Transverse colon (tissue), 4 donors: Measurements from ENCODE around the gene SERP2. TPM values are rescaled to one million over a fixed set of nuclear protein-coding genes. Genes with fewer than 3 reads are reported as not detected.

Experiments used
- DNase-seq: peaks from one replicate; pipeline ENCODE4 v3.0.0-alpha.2; 2019
- H3K27ac ChIP-seq, 4 donors: fragments of 200-600 bp; sonication (generic); 2 replicates each; pipeline ENCODE4 v1.5.1; 2016 to 2018; ENCODE audit warnings: inconsistent platforms in 4 of 4
- H3K27me3 ChIP-seq: fragments of 200-600 bp; sonication (generic); 2 replicates; pipeline ENCODE4 v1.5.1; 2017; ENCODE audit warnings: inconsistent platforms
- H3K36me3 ChIP-seq, 4 donors: fragments of 200-600 bp; sonication (generic); 2 replicates each; pipeline ENCODE4 v1.5.1; 2017 to 2019; ENCODE audit warnings: inconsistent platforms in 4 of 4
- H3K4me1 ChIP-seq, 4 donors: fragments of 200-600 bp; sonication (generic); 2 replicates each; pipeline ENCODE4 v1.5.1; 2017 to 2020; ENCODE audit warnings: inconsistent platforms in 4 of 4
- H3K4me3 ChIP-seq, 4 donors: fragments of 200-600 bp; sonication (generic); 1 replicate in 1 of 4; 2 replicates in 3 of 4; pipeline versions ENCODE4 v1.5.1 to v1.6.1; 2017 to 2019; ENCODE audit warnings: inconsistent platforms in 4 of 4
- H3K9me3 ChIP-seq, 2 donors: fragments of 200-600 bp; sonication (generic); 2 replicates each; pipeline ENCODE4 v1.5.1; 2017 to 2019; ENCODE audit warnings: inconsistent platforms in 2 of 2
- EP300 ChIP-seq: sonication (generic); formaldehyde crosslinking; IDR thresholded peaks from one replicate; pipeline ENCODE4 v1.6.1; 2017; ENCODE audit warnings: antibody characterized with exemption, low read depth
- POLR2A ChIP-seq: fragments of 450-650 bp; IDR thresholded peaks from one replicate; pipeline ENCODE4 v1.6.1; 2016; ENCODE audit warnings: antibody characterized with exemption, mild to moderate bottlenecking, moderate library complexity
- POLR2AphosphoS5 ChIP-seq, 3 donors: sonication (generic); formaldehyde crosslinking; IDR thresholded peaks; one replicate each; pipeline ENCODE4 v1.6.1; 2016; ENCODE audit warnings: antibody characterized with exemption in 3 of 3
- WGBS, 2 donors: methylation state at CpG; one replicate each; pipeline ENCODE4 v1.1.5; 2018; ENCODE audit warnings: low coverage in 1 of 2; 5-methylcytosine and 5-hydroxymethylcytosine counted together
- in situ Hi-C, 4 donors: fragments of 200-750 bp; cut with MboI; loops; one replicate each; pipeline versions ENCODE4 v1.15.0 to v1.15.1; 2017; ENCODE audit warnings: low sequenced_read_pairs in 3 of 4, low pct_ligation_motif_present in 1 of 4, low pct_unique_long_range_greater_than_20kb in 1 of 4
- intact Hi-C: fragments of 100-400 bp; cut with DNase I; formaldehyde crosslinking; loops from one replicate; pipeline ENCODE4 v1.15.1; 2023; ENCODE audit warnings: low total_unique reads
- total RNA-seq, 4 donors: library from RNA; depleted of rRNA; stranded (reverse); fragments of >200 nt; gene quantifications; one replicate each; pipeline ENCODE4 v1.1.0, GENCODE V29; 2016
- TF ChIP-seq, protein P1 (sequence below), 5 experiments: fragments of 200-600 bp in 3 of 5; fragments of 450-650 bp in 2 of 5; sonication (generic) in 3 of 5; IDR thresholded peaks; 1 replicate in 2 of 5; 2 replicates in 3 of 5; pipeline ENCODE4 v1.5.1; 2016 to 2017; ENCODE audit warnings: antibody characterized with exemption in 5 of 5, inconsistent platforms in 3 of 5, mild to moderate bottlenecking in 2 of 5, moderate library complexity in 1 of 5

Gene SERP2
- total RNA-seq, 4 donors from 2014 or later = 1.8 to 2.4 TPM; not detected in 2

DNA sequence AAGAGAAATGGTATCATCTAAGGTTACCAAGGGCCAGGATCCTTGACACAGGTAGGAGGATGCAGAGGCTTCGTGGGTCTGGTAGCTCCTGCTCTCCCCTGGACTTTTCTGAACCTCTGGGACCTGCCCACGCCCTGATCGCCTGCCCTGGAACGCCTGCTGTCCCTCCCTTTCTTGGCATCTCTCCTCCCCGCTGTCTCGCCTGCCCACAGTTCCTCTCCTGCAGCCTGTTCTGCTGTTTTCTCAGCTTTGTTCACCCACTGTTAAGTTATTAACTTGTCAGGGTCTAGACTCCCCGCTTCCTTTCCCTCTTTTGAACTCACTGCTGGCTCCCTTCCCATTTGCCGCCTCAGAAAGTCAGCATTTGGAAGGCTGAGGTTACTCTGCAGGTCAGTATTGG is 19.8 kb downstream of the SERP2 start:
- WGBS, 2 donors = 28 to 31% methylated on average over 2 to 8 of the region's 8 CpGs
- peak; percentile 63 for DNase-seq
- TF ChIP-seq POLR2A (no peak), EP300 (no peak), POLR2AphosphoS5 (IDR thresholded peaks at IDR 0.05) (no peak)
- TF ChIP-seq, protein P1, sequence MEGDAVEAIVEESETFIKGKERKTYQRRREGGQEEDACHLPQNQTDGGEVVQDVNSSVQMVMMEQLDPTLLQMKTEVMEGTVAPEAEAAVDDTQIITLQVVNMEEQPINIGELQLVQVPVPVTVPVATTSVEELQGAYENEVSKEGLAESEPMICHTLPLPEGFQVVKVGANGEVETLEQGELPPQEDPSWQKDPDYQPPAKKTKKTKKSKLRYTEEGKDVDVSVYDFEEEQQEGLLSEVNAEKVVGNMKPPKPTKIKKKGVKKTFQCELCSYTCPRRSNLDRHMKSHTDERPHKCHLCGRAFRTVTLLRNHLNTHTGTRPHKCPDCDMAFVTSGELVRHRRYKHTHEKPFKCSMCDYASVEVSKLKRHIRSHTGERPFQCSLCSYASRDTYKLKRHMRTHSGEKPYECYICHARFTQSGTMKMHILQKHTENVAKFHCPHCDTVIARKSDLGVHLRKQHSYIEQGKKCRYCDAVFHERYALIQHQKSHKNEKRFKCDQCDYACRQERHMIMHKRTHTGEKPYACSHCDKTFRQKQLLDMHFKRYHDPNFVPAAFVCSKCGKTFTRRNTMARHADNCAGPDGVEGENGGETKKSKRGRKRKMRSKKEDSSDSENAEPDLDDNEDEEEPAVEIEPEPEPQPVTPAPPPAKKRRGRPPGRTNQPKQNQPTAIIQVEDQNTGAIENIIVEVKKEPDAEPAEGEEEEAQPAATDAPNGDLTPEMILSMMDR (IDR thresholded peaks at IDR 0.05) = no peak
- no peak overlapping the region for H3K4me3 ChIP-seq
- no peaks in the 10 kb centered on the region for H3K9me3 ChIP-seq
- peaks cover 0 to 20% (median 4%) of the 10 kb centered on the region in 4 donors for H3K4me1 ChIP-seq
- intact Hi-C loops (no loop called here), in situ Hi-C loops (no loop called here)
- no peaks in the 10 kb centered on the region for H3K27me3 ChIP-seq
- no peaks in the 10 kb centered on the region for H3K36me3 ChIP-seq
- no peak overlapping the region for H3K27ac ChIP-seq

DNA sequence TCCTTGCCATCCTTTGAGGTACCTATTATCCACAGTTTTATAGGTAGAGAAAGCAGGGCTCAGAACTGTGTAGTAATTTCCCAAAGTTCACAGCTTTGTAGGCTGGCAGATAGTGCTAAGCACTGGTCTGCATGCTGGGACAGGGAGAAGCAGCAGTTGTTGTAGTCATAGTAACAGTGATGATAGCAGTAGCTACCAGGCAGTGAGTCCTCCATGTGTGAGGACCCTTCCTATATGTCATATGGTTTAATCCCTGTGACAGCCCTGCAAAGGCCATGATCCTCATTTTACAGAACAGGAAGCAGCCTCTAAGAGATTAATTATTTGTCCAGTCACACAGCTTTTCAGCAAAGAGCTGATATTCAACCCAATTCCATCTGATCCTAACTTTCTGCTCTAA is 21.0 kb downstream of the SERP2 start:
- intact Hi-C loops = no loop called here
- no peaks in the 10 kb centered on the region for H3K36me3 ChIP-seq
- in situ Hi-C loops = no loop called here
- H3K4me1 ChIP-seq = peaks cover 0 to 14% (median under 1%) of the 10 kb centered on the region in 4 donors
- no peak for DNase-seq
- no peaks in the 10 kb centered on the region for H3K9me3 ChIP-seq
- H3K27me3 ChIP-seq = no peaks in the 10 kb centered on the region
- no peak for TF ChIP-seq EP300
- no peak for TF ChIP-seq POLR2AphosphoS5 (IDR thresholded peaks at IDR 0.05)
- TF ChIP-seq POLR2A = no peak
- no peak overlapping the region for H3K27ac ChIP-seq
- H3K4me3 ChIP-seq = no peak overlapping the region

DNA sequence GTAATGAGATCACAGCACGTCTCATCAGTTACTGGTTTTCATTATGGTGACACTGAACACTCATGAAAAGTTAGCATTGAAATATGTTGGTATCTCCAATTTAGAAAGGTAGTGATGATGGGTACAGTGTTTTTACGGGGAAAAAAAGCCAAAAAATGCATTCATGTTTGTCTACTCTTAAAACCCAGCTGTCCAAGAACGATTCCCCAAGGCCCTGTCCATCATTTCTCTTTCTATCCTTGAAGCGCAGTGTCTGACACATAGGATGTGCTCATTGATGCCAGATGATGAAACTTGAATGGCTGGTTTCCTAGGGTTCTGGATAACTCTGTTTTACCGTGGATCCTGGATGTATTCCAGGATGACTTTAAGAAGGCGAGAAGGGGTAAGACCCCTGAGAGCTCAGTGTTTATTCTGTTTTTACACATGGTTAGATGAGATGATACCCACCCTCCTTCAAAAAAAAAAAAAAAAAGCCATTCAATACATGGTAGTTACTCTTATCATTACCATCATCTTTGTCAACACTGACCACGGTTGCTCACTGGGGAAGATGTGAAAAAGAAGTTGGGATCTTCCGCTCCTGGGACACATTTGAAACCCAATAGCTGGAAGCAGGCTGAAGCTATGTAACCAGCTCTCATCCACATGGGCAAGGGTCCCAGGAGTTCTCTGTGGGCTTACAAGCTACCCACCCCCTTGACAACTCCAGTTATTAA is 22.5 kb downstream of the SERP2 start:
- intact Hi-C loops = no loop called here
- no peak for TF ChIP-seq POLR2AphosphoS5 (IDR thresholded peaks at IDR 0.05)
- TF ChIP-seq EP300 = no peak
- no peak for TF ChIP-seq POLR2A
- TF ChIP-seq, protein P1 (IDR thresholded peaks at IDR 0.05) = no peak
- H3K9me3 ChIP-seq = no peaks in the 10 kb centered on the region
- H3K4me1 ChIP-seq = peaks cover 0 to 13% (median 0%) of the 10 kb centered on the region in 4 donors
- in situ Hi-C loops = no loop called here
- no peak overlapping the region for H3K4me3 ChIP-seq
- 65 to 84% methylated on average over 5 to 8 of the region's 8 CpGs for WGBS, 2 donors
- peak overlapping the region; percentile 42 to 57 (median 56) for H3K27ac ChIP-seq
- no peaks in the 10 kb centered on the region for H3K27me3 ChIP-seq
- no peak for DNase-seq
- no peaks in the 10 kb centered on the region for H3K36me3 ChIP-seq

DNA sequence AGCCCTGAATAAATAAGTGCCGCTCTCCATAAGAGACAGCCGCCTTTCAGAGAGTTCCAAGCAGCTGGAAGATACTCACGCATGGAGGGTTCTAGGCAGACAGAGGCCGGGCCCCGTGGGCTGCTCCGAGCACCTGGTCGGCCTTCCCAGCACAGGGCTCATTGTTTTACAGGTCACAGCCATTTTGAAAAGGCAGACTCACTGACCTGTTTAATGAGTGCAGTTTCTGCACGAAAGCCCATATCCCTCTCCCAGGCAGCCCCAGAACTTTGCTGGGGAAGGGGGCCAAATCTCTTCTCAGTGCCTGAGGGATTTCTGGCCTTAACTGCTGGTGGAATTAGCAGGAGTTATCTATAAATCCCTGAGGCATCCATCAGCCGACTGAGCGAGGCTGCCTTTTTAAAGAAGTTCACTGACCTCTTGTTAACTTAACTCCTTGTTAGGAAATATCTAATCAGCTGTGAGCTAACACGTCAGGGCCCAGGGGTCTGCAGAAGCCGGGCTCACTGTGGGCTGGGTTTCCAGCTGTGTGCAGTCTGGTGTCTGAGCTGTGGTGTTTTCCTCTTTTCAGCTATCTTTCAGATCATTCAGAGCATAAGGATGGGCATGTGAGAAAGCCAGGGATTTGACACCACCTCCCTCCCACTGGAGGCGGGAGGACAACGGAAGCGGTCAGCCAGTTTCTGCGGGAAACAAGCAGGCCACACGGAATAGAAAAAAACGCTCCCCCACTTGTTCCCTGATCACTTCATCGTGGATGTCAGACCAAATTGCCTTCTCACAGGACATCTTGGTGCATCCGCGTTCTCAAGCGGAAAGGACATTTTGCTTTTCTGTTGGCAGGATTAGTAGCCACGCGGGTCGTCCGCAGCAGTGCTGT is 23.3 kb downstream of the SERP2 start:
- Histone ChIP-seq H3K4me3 (no peak overlapping the region), H3K36me3 (no peaks in the 10 kb centered on the region), H3K27ac (peak overlapping the region; percentile 42 to 57 (median 56)), H3K4me1 (peaks cover 0 to 13% (median 0%) of the 10 kb centered on the region in 4 donors), H3K9me3 (no peaks in the 10 kb centered on the region), H3K27me3 (no peaks in the 10 kb centered on the region)
- intact Hi-C loops (no loop called here), in situ Hi-C loops (no loop called here)
- no peak for DNase-seq
- 76 to 78% methylated on average over 7 to 26 of the region's 26 CpGs for WGBS, 2 donors
- TF ChIP-seq, protein P1 (IDR thresholded peaks at IDR 0.05) = no peak
- TF ChIP-seq EP300 = no peak
- no peak for TF ChIP-seq POLR2AphosphoS5 (IDR thresholded peaks at IDR 0.05)
- TF ChIP-seq POLR2A = no peak
